Kidney epithelial cell (primary cell): ENCODE measurements around the gene ZNRF4. TPM values are rescaled to one million over a fixed set of nuclear protein-coding genes. Genes with fewer than 3 reads are reported as not detected.

Experiments
- DNase-seq: peaks from one replicate; pipeline ENCODE4 v3.0.0-alpha.2; 2010; ENCODE audit warnings: low read depth
- H3K27me3 ChIP-seq: 2 replicates; pipeline ENCODE4 v1.6.0; 2011; ENCODE audit warnings: low read length; ENCODE audit not compliant: control insufficient read depth, insufficient read depth
- H3K36me3 ChIP-seq: 2 replicates; pipeline ENCODE4 v1.5.1; 2011; ENCODE audit warnings: low read length; ENCODE audit not compliant: control insufficient read depth, insufficient read depth
- H3K4me3 ChIP-seq: 2 replicates; pipeline ENCODE4 v1.5.1; 2011; ENCODE audit warnings: low read depth, mild to moderate bottlenecking, control low read depth, low read length
- total RNA-seq: library from RNA; depleted of rRNA; stranded (reverse); fragments of >200 nt; gene quantifications from 2 replicates; pipeline ENCODE4 v1.2.3, GENCODE V29; 2015
- TF ChIP-seq, protein P1 (sequence below): IDR thresholded peaks from 2 replicates; pipeline ENCODE4 v1.5.1; 2011; ENCODE audit warnings: mild to moderate bottlenecking, moderate library complexity, low read length, control low read depth, inconsistent platforms; ENCODE audit not compliant: insufficient read depth, poor library complexity, severe bottlenecking

ZNRF4 gene
- total RNA-seq, 1 donor from 2014 or later: not detected

DNA sequence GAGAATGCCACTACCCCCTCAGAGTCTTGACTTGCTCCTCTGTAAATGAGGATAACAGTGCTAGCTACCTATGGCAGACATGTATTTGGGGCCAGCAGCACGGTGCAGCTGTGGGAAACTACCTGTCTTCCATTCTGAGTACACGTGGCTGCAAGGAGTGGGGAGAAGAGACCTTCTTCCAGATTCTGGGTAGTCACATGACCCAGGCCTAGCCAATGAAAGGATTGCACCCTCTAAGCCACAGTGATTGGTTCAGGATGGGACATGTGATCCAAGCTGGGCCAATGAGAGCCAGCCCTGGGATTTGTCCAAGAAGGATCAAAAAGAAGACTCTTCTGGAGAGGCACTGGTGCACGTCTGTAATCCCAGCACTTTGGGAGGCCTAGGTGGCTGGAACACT is 5.5 kb downstream of the ZNRF4 start:
- Histone ChIP-seq H3K36me3 (no peaks in the 10 kb centered on the region), H3K27me3 (no peaks in the 10 kb centered on the region), H3K4me3 (no peak overlapping the region)
- DNase-seq: no peak
- TF ChIP-seq, protein P1, sequence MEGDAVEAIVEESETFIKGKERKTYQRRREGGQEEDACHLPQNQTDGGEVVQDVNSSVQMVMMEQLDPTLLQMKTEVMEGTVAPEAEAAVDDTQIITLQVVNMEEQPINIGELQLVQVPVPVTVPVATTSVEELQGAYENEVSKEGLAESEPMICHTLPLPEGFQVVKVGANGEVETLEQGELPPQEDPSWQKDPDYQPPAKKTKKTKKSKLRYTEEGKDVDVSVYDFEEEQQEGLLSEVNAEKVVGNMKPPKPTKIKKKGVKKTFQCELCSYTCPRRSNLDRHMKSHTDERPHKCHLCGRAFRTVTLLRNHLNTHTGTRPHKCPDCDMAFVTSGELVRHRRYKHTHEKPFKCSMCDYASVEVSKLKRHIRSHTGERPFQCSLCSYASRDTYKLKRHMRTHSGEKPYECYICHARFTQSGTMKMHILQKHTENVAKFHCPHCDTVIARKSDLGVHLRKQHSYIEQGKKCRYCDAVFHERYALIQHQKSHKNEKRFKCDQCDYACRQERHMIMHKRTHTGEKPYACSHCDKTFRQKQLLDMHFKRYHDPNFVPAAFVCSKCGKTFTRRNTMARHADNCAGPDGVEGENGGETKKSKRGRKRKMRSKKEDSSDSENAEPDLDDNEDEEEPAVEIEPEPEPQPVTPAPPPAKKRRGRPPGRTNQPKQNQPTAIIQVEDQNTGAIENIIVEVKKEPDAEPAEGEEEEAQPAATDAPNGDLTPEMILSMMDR: no peak

DNA sequence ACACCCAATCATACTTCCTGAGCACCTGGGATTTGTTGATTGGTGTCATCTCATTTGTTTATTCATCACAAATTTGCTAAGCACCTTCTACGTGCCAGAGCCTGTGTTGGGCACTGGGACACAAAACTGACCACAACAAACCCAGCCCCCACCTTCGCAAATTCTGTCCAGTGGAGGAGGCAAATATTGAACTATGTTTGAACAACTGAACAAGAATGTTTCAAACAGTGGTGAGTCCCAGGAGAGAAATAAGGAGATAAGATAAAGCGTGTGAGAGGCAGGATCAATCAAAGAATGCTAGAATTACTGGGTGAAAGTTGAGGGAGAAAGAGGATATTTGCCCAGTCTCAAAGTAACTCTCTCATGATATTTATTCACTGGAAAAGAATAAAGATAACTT is 8.7 kb downstream of the ZNRF4 start:
- H3K27me3 ChIP-seq: peaks cover 2% of the 10 kb centered on the region
- H3K4me3 ChIP-seq: no peak overlapping the region
- TF ChIP-seq, protein P1: no peak
- DNase-seq: no peak
- no peaks in the 10 kb centered on the region for H3K36me3 ChIP-seq

DNA sequence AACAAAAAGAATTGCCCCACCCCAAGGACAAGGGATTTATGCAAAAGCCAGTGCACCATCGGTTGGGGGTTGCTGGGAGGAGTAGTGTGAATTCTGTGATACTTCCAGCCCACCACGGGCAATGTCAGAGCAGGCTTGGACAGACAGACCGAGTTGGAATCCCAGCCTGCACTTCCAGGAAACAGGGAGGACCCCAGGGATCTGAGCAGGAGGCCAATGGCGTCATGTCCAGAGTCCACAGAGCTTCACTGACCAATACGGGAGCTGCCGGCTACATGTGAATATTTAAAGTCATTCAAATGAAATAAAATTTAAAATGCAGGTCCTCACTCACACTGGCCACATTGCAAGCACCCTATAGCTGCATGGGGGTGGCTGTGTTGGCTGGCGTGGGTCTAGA is 10.9 kb downstream of the ZNRF4 start:
- DNase-seq: no peak
- H3K36me3 ChIP-seq: no peaks in the 10 kb centered on the region
- no peak overlapping the region for H3K4me3 ChIP-seq
- TF ChIP-seq, protein P1: no peak
- H3K27me3 ChIP-seq: peaks cover 2% of the 10 kb centered on the region

DNA sequence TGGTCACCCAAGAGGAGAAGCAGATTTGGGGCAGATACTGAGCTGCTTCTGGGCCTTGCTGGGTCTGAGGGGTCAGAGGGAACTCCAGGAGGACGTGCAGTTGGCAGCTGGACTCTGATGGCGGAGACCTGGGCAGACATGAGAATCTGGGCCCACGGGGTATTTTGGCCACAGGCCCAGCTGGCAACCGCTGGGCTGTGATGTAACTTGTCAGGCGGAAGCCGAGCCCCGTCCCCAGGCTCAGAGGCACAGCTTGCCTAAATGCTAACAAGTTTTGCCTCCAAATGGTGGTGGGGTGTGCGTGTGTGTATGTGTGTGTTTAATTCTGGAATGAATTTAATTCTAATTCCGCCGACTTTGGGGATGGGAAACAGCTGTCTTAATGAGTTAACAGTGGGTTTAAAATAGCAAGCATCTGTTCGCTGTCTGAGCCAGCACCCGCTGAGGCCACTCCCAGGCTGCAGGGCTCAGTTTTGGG is 11.6 kb downstream of the ZNRF4 start:
- TF ChIP-seq, protein P1: no peak
- Histone ChIP-seq H3K27me3 (peaks cover 2% of the 10 kb centered on the region), H3K36me3 (no peaks in the 10 kb centered on the region), H3K4me3 (no peak overlapping the region)
- DNase-seq: no peak

DNA sequence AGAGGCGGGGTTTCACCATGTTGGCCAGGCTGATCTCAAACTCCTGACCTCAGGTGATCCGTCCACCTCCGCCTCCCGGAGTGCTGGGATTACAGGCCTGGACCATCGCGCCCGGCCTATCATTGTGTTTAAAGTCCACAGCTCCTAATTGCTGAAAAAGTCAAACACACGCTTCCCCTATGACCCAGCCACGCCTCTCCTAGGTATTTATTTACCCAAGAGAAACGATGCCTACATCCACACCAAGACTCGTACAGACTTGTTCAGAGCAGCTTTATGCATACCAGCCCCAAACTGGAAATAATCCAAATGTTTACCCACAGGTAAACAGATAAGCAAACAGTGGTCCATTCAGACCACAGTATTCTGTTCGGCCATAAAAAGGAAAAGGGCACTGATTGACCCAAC is 15.1 kb downstream of the ZNRF4 start:
- no peak for DNase-seq
- Histone ChIP-seq H3K27me3 (peaks cover 2% of the 10 kb centered on the region), H3K4me3 (no peak overlapping the region), H3K36me3 (no peaks in the 10 kb centered on the region)
- TF ChIP-seq, protein P1: no peak

DNA sequence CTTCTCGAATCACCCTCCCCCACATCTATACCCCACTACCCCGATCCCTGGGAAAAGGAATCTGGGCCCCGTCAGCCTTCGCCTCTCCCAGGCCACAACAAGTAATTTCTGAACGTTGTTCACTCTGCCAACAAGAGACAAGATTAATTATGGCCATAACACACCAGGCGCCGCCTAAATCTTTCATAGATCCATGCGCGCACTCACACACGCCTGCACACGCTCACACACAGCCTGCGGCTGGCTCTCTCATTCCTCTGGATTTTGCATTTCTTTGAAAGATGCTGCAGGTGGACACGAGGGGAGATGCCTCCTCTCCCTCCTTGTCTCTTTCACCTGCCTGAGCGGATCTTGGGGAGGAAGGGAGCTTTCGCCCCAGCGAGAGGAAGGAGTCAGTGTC is 17.1 kb downstream of the ZNRF4 start:
- H3K4me3 ChIP-seq: no peak overlapping the region

More for the DNA sequence above, 17.1 kb downstream of the ZNRF4 start:
- no peak for DNase-seq
- TF ChIP-seq, protein P1: no peak
- no peaks in the 10 kb centered on the region for H3K27me3 ChIP-seq
- no peaks in the 10 kb centered on the region for H3K36me3 ChIP-seq
